ENCODE results near the gene AFF2.

Gene AFF2

DNA sequence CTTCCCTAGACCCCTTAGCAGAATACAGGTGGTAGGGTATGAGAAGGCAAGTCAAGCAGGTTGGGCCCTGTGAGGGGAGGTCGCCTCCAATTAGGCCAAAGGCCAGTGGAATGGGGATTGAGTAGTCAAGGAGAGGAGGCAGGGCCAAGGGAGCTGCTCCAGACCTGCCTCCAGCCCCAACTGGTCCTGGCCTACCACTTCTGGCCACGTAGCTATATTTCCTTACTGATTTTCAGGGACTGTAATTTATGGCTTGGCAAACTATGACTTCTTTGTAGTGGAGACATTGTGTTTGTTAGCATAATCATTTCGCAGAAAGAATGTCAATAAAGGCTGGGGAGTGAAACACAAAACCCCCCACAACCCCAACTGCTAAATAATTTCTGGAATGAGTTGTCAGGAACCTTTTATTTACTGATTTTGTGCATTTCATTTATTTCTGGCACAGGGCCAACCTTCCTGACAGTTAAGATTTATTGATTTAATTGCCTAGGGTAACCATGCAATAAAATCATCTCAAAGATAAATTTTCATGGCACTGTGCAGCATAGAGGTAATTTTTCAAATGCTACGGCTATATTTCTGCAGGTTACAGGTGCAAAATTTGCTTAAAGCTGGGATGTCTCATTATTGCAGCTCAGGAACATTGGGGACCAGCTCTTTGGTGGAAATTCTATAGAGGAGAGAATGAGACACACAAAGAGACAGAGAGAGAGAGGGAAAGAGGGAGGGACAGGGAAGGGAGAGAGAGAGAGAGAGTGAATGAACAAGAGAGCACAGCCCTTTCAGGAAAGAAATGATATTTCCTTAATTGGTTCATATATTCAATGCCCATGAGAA, 509.8 kb downstream of the AFF2 start:
- Mint-ChIP-seq H3K4me3 (no peak overlapping the region), H3K4me1 (ENCODE audit: low read depth) (no peaks in the 10 kb centered on the region), H3K9me3 (no peaks in the 10 kb centered on the region), H3K27ac (no peak overlapping the region), H3K27me3 (no peaks in the 10 kb centered on the region), H3K36me3 (ENCODE audit: low read depth) (no peaks in the 10 kb centered on the region)
- intact Hi-C loops (cut with micrococcal nuclease): no loop called here

DNA sequence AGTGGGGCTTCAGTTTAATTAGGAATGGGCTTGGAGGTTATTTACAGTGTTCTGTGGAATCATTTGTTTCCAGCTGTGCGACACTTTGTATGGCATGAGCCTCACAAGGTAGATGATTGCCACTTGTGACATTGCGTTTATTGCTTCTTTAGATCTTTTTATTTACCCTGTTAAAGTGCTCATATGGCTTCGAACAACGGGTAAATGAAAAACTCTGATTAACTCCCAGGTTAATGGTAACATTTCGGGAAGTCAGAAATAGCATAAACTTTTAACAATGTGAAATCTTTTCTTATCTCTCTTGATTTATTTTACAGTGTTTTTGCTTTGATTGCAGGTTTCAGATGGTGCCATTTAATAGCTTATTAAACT, 510.4 kb downstream of the AFF2 start:
- Mint-ChIP-seq H3K9me3 (no peaks in the 10 kb centered on the region), H3K36me3 (ENCODE audit: low read depth) (no peaks in the 10 kb centered on the region), H3K27me3 (no peaks in the 10 kb centered on the region), H3K27ac (no peak overlapping the region), H3K4me1 (ENCODE audit: low read depth) (no peaks in the 10 kb centered on the region), H3K4me3 (no peak overlapping the region)
- intact Hi-C loops (cut with micrococcal nuclease): no loop called here

DNA sequence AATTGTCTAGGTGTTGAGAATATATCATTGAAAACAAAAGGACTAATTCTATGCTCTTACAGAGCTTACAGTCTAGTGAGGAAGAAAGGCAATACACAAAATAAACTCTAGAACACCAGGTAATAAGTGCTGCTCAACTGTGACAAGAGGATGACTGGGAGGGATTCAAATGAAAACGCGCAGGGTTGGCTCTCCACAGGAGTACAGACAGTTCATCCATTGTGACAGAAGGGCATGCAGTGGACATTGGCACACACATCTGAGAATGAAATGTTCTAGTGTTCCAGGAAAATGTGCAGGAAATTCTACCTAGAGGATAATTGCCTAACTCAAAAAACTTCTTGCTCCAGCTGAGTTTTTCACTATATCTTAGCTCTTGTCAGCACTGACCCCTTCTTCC, 512.7 kb downstream of the AFF2 start:
- Mint-ChIP-seq H3K9me3 (no peaks in the 10 kb centered on the region), H3K27me3 (no peaks in the 10 kb centered on the region), H3K4me1 (ENCODE audit: low read depth) (no peaks in the 10 kb centered on the region), H3K36me3 (ENCODE audit: low read depth) (no peaks in the 10 kb centered on the region), H3K4me3 (no peak overlapping the region), H3K27ac (no peak overlapping the region)
- intact Hi-C loops (cut with micrococcal nuclease): no loop called here

DNA sequence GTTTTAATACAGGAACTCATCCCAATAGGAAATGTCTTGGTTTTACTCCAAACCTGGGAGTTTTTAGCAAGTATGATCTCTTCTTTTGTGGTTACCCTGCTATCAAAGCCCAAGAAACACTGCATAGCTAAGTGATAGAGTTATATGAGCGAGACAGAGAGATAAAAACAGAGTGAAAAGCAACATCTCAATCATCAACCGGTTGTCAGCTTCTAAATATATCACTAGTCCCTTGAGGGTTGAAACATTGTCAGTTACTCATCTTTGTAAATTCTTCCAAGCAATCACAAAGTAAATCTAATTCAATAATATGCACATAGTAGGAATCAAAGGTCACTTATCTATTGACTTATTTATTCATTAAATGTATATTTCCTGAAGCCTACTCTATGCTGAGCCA, 520.7 kb downstream of the AFF2 start:
- no peak overlapping the region for H3K27ac Mint-ChIP-seq
- intact Hi-C loops (cut with micrococcal nuclease): no loop called here
- H3K4me1 Mint-ChIP-seq (ENCODE audit: low read depth): no peaks in the 10 kb centered on the region
- H3K36me3 Mint-ChIP-seq (ENCODE audit: low read depth): no peaks in the 10 kb centered on the region
- H3K4me3 Mint-ChIP-seq: no peak overlapping the region
- peaks cover 8% of the 10 kb centered on the region for H3K9me3 Mint-ChIP-seq
- H3K27me3 Mint-ChIP-seq: no peaks in the 10 kb centered on the region

DNA sequence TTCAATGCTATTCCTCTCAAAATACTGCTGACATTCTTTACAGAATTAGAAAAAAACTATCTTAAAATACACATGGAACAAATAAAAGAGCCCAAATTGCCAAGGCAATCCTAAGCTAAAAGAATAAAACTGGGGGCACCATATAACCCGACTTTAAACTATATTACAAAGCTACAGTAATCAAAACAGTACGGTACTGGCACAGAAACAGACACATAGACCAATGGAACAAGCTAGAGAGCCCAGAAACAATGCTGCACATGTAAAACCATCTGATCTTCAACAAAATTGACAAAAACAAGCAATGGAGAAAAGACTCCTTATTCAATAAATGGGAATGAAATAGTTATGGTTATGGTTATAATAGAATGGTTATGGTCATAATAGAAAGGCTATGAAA, 522.1 kb downstream of the AFF2 start:
- H3K4me1 Mint-ChIP-seq (ENCODE audit: low read depth): no peaks in the 10 kb centered on the region
- H3K27ac Mint-ChIP-seq: no peak overlapping the region
- no peaks in the 10 kb centered on the region for H3K36me3 Mint-ChIP-seq (ENCODE audit: low read depth)
- peaks cover 8% of the 10 kb centered on the region for H3K9me3 Mint-ChIP-seq
- no peak overlapping the region for H3K4me3 Mint-ChIP-seq
- intact Hi-C loops (cut with micrococcal nuclease): no loop called here
- H3K27me3 Mint-ChIP-seq: no peaks in the 10 kb centered on the region

DNA sequence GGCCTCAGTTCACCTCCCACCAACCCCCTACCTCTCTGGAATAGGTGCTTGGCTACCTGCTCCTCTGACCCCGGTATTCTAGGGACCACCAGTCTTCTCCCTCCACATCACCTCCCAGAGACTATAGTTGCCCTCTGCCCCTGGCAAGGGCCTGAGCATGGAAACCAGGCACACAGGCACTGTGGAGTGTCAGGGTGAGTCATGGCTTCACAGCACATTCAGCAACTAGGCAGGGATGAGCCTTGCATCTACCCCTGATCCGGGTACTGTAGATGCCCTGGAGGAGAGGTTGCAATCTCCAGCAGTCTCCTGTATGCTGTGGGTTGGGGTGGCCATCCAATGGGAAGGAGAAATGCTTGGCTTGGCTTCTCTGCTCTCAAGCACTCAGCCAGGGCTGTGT, 532.0 kb downstream of the AFF2 start:
- H3K4me1 Mint-ChIP-seq (ENCODE audit: low read depth): no peaks in the 10 kb centered on the region
- no peaks in the 10 kb centered on the region for H3K36me3 Mint-ChIP-seq (ENCODE audit: low read depth)
- no peaks in the 10 kb centered on the region for H3K27me3 Mint-ChIP-seq
- no peak overlapping the region for H3K4me3 Mint-ChIP-seq
- intact Hi-C loops (cut with micrococcal nuclease): no loop called here
- H3K27ac Mint-ChIP-seq: no peak overlapping the region
- H3K9me3 Mint-ChIP-seq: no peaks in the 10 kb centered on the region

DNA sequence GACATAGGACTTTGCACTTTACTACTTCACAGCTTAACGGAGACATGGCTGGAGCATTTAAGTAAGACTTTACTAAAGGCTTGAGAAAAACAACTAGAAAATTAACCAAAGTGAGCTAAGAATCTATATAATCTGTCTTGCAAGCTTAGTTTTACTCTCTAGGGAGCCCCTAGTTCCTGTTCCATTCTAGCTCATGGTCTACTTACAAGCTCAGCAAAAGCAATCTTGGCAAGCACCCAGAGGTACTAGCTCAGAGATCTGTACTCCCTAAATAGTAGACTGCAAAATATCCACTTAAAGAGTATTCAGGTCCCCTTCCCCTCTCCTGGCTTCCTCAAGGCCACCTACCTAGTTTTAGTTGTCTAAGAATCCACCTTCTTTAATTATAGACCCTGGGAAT, 535.7 kb downstream of the AFF2 start:
- Mint-ChIP-seq H3K27me3 (no peaks in the 10 kb centered on the region), H3K27ac (no peak overlapping the region), H3K4me1 (ENCODE audit: low read depth) (no peaks in the 10 kb centered on the region), H3K36me3 (ENCODE audit: low read depth) (no peaks in the 10 kb centered on the region), H3K4me3 (no peak overlapping the region), H3K9me3 (no peaks in the 10 kb centered on the region)
- intact Hi-C loops (cut with micrococcal nuclease): no loop called here

DNA sequence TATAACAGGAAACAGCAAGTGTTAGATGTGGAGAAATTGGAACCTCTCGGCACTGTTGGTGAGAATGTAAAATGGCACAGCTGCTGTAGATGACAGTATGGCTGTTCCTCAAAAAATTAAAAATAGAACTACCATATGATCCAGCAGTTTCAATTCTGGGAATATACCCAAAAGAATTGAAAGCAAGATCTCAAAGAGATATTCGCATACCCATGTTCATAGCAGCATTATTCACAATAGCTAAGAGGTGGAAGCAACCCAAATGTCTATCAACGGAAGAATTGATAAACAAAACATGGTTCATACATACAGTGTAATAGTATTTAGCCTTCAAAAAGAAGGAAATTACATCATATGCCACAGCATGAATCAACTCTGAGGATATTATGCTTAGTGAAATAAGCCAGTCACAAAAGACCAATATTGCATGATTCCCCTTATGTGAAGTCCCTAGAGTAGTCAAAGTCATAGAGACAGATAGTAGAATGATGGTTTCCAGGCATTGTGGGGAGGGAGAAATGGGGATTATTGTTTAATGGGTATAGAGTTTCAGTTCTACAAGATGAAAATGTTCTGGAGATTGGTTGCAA, 537.0 kb downstream of the AFF2 start:
- intact Hi-C loops (cut with micrococcal nuclease): no loop called here
- no peak overlapping the region for H3K4me3 Mint-ChIP-seq
- no peaks in the 10 kb centered on the region for H3K36me3 Mint-ChIP-seq (ENCODE audit: low read depth)
- H3K4me1 Mint-ChIP-seq (ENCODE audit: low read depth): no peaks in the 10 kb centered on the region
- H3K9me3 Mint-ChIP-seq: no peaks in the 10 kb centered on the region
- H3K27me3 Mint-ChIP-seq: no peaks in the 10 kb centered on the region
- H3K27ac Mint-ChIP-seq: no peak overlapping the region

DNA sequence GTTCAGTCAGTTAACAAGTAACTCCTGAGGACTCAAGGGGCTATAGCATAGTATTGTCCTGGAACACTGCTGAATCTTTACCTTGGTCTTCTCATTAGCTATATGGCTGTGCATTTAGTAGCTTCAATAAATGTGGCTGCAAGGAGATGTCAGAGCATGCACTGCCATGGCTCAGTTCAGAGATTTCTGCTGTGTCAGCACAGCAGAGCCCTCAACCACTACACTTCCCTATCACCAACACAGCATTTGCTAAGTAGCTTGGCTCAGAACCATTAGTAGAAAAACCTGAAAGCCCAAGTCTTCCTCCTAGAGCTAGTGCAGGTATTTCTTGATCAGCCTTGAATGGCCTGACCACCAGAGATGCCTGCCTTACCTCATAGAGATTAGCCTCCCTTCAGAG, 538.6 kb downstream of the AFF2 start:
- Mint-ChIP-seq H3K9me3 (no peaks in the 10 kb centered on the region), H3K27ac (no peak overlapping the region), H3K4me3 (no peak overlapping the region), H3K36me3 (ENCODE audit: low read depth) (no peaks in the 10 kb centered on the region), H3K4me1 (ENCODE audit: low read depth) (no peaks in the 10 kb centered on the region), H3K27me3 (no peaks in the 10 kb centered on the region)
- intact Hi-C loops (cut with micrococcal nuclease): no loop called here

DNA sequence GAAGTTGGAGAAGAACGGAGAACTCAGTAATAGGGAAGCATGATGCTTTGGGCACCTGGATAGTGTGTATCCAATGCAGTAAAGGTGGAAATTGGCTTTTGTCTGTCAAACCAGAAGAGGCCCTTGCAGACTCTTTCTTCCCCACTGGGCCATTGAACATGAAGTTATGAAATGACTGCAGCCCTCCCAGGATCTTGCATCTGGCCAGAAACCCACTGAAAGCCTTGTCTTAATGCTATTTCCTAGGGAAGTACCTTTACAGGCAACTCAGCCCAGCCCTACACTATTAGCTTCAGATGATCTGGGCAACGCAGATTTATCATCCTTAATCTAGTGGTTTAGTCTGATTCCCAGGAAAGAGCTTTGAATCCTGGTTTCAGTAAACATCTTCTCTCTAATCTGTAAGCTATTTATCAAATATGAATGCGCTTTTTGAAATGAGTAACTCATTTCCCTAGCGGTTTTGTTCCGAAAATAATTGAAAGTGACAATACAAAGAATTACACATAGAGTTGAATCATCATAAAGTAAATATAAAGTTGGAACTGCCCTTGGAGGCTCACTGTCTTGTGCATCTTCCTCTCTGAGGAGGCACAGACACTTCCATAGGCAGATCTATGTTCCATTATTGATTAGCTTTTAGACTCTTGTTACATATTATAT, 540.6 kb downstream of the AFF2 start:
- Mint-ChIP-seq H3K4me3 (no peak overlapping the region), H3K36me3 (ENCODE audit: low read depth) (no peaks in the 10 kb centered on the region), H3K9me3 (no peaks in the 10 kb centered on the region), H3K4me1 (ENCODE audit: low read depth) (no peaks in the 10 kb centered on the region), H3K27ac (no peak overlapping the region), H3K27me3 (no peaks in the 10 kb centered on the region)
- intact Hi-C loops (cut with micrococcal nuclease): no loop called here

DNA sequence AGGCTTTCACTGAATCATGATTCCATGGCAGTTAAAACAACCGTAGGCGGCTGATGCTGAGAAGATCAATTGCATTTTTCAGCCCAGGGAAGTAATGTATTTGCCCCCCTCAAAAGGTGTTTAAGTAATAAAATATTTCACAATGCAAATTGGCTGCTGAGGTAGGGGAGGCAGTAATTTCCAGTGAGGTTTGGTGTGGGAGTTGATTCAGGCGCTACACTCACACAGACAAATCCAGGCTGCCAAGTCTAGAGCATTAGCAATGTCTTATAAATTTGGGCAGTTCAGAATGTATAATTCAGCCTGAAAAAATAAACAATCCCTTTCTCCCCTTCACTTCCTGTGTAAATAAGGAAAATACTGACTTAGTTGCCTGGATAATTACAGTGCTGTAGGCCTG, 543.0 kb downstream of the AFF2 start:
- no peak overlapping the region for H3K4me3 Mint-ChIP-seq
- no peak overlapping the region for H3K27ac Mint-ChIP-seq
- H3K27me3 Mint-ChIP-seq: no peaks in the 10 kb centered on the region

DNA sequence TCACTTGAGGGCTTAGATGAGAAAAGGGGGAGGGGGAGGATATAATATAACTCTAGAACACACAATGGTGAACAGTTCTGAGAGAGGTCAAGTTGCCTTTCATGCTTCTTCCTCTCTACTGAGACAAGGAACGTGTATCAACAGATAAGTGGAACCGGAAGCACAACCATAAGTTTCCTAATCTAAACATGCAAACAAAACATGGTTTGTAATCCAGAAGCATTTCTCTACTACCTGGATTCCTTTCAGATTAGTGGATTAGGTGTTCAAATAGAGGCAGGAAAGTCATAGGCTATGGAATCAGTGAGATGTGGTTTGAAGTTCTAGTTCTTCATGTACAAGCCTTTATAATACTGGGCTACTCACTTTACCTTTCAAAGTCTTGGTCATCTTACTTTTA, 544.1 kb downstream of the AFF2 start:
- H3K9me3 Mint-ChIP-seq: no peaks in the 10 kb centered on the region

More for the DNA sequence above, 543.0 kb downstream of the AFF2 start:
- H3K9me3 Mint-ChIP-seq: no peaks in the 10 kb centered on the region
- intact Hi-C loops (cut with micrococcal nuclease): no loop called here
- no peaks in the 10 kb centered on the region for H3K4me1 Mint-ChIP-seq (ENCODE audit: low read depth)
- H3K36me3 Mint-ChIP-seq (ENCODE audit: low read depth): no peaks in the 10 kb centered on the region

DNA sequence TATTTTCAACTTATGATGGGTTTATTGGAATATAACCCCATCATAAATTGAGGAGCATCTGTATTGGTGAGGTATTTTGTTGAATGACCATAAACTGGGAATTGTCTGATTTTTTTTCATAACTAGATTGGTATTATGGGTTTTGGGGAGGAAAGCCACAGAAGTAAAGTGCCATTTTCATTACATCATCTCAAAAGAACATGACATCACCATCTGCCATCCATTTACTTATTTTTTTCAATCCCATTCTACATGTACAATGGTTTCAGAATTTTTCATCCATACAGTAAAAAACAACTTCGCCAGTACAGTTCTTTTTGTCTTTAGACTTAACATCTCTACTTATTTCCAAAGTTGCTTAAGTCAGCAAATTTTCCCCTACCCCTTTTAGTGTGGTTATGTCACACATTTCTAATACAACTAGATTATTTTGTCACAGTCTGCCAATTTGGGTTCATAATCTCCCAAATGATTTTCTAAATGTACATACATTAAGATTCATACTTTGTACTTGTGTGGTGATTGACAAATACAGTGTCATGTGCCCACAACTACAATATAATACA, 545.3 kb downstream of the AFF2 start:
- H3K4me1 Mint-ChIP-seq (ENCODE audit: low read depth): no peaks in the 10 kb centered on the region
- H3K27ac Mint-ChIP-seq: no peak overlapping the region
- no peaks in the 10 kb centered on the region for H3K27me3 Mint-ChIP-seq
- no peak overlapping the region for H3K4me3 Mint-ChIP-seq
- intact Hi-C loops (cut with micrococcal nuclease): no loop called here
- H3K36me3 Mint-ChIP-seq (ENCODE audit: low read depth): no peaks in the 10 kb centered on the region
- H3K9me3 Mint-ChIP-seq: no peaks in the 10 kb centered on the region

More for the DNA sequence above, 544.1 kb downstream of the AFF2 start:
- H3K4me1 Mint-ChIP-seq (ENCODE audit: low read depth): no peaks in the 10 kb centered on the region
- intact Hi-C loops (cut with micrococcal nuclease): no loop called here
- H3K36me3 Mint-ChIP-seq (ENCODE audit: low read depth): no peaks in the 10 kb centered on the region
- no peak overlapping the region for H3K27ac Mint-ChIP-seq
- no peaks in the 10 kb centered on the region for H3K27me3 Mint-ChIP-seq
- no peak overlapping the region for H3K4me3 Mint-ChIP-seq
